ENCODE measurements around the gene AMY1B. TPM values are rescaled to one million over a fixed set of nuclear protein-coding genes. Genes with fewer than 3 reads are reported as not detected.
"Not testable (repeated sequence)": the region's sequence is repeated elsewhere in the genome, so short reads cannot be mapped to it uniquely, and the experiment has no call there.

AMY1B gene
- total and polyA plus RNA-seq, 4 donors, result 0.18 TPM; not detected in 3

DNA sequence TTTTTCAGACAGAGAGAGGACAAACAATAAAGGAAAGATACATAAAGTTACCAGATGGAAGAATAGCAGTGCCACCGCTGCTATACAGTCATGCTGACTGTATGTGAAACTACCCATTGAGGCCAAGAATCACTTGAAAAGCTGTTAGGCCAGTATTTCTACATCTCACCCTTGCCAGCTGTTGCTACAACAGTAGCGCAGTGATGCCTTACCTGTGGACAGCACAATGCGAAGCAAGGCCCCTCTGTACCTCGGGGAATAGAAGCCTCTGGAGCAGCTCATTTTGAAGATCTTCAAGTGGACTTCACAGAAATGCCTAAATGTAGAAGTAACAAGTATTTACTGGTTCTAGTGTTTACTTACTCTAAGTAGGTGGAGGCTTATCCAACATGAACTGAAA lies 4.7 kb upstream of the AMY1B start:
- not testable (repeated sequence) for H3K27ac ChIP-seq (ENCODE audit: low read depth, low read length); H3K9me3 ChIP-seq (ENCODE audit: control insufficient read depth, insufficient read depth, low read length); H3K27me3 ChIP-seq (ENCODE audit: control insufficient read depth, insufficient read depth, low read length); DNase-seq (ENCODE audit: low read depth in 4 of 6, low spot score in 6 of 6); H3K36me3 ChIP-seq (ENCODE audit: control insufficient read depth, insufficient read depth, low read length); H3K4me3 ChIP-seq (ENCODE audit: low read depth, low read length); H3K4me1 ChIP-seq (ENCODE audit: control insufficient read depth, insufficient read depth, low read length)
- WGBS (ENCODE audit: insufficient coverage), result no CpG with 5 or more reads among the region's 4 CpGs

GRCh38 chr1:103697430-103697829 lies 1.4 kb upstream of the AMY1B start:
- not testable (repeated sequence) for H3K4me3 ChIP-seq (ENCODE audit: low read depth, low read length); H3K27ac ChIP-seq (ENCODE audit: low read depth, low read length); H3K36me3 ChIP-seq (ENCODE audit: control insufficient read depth, insufficient read depth, low read length); H3K9me3 ChIP-seq (ENCODE audit: control insufficient read depth, insufficient read depth, low read length); H3K4me1 ChIP-seq (ENCODE audit: control insufficient read depth, insufficient read depth, low read length); H3K27me3 ChIP-seq (ENCODE audit: control insufficient read depth, insufficient read depth, low read length); DNase-seq (ENCODE audit: low read depth in 4 of 6, low spot score in 6 of 6)
- no CpG with 5 or more reads among the region's 6 CpGs for WGBS (ENCODE audit: insufficient coverage)

- no CpG with 5 or more reads among the region's 3 CpGs for WGBS (ENCODE audit: insufficient coverage)
- H3K27ac ChIP-seq (ENCODE audit: low read depth, low read length); H3K9me3 ChIP-seq (ENCODE audit: control insufficient read depth, insufficient read depth, low read length); DNase-seq (ENCODE audit: low read depth in 4 of 6, low spot score in 6 of 6); H3K27me3 ChIP-seq (ENCODE audit: control insufficient read depth, insufficient read depth, low read length); H3K36me3 ChIP-seq (ENCODE audit: control insufficient read depth, insufficient read depth, low read length); H3K4me3 ChIP-seq (ENCODE audit: low read depth, low read length); H3K4me1 ChIP-seq (ENCODE audit: control insufficient read depth, insufficient read depth, low read length): not testable (repeated sequence)
These were observed 19.7 kb downstream of the AMY1B start for GRCh38 chr1:103676335-103676734.

GRCh38 chr1:103655460-103655859 lies 40.5 kb downstream of the AMY1B start, which contains the start of gene AMY1A:
AMY1A (plus strand) TSS chr1:103655760; CDS start chr1:103656331, 571 bp downstream.
- WGBS (ENCODE audit: insufficient coverage), result no CpG with 5 or more reads among the region's 5 CpGs
- H3K4me3 ChIP-seq (ENCODE audit: low read depth, low read length); DNase-seq (ENCODE audit: low read depth in 4 of 6, low spot score in 6 of 6); H3K36me3 ChIP-seq (ENCODE audit: control insufficient read depth, insufficient read depth, low read length); H3K9me3 ChIP-seq (ENCODE audit: control insufficient read depth, insufficient read depth, low read length); H3K27me3 ChIP-seq (ENCODE audit: control insufficient read depth, insufficient read depth, low read length); H3K27ac ChIP-seq (ENCODE audit: low read depth, low read length); H3K4me1 ChIP-seq (ENCODE audit: control insufficient read depth, insufficient read depth, low read length): not testable (repeated sequence)

GRCh38 chr1:103654133-103654532 lies 41.9 kb downstream of the AMY1B start:
- not testable (repeated sequence) for H3K4me3 ChIP-seq (ENCODE audit: low read depth, low read length); H3K9me3 ChIP-seq (ENCODE audit: control insufficient read depth, insufficient read depth, low read length); DNase-seq (ENCODE audit: low read depth in 4 of 6, low spot score in 6 of 6); H3K36me3 ChIP-seq (ENCODE audit: control insufficient read depth, insufficient read depth, low read length); H3K27me3 ChIP-seq (ENCODE audit: control insufficient read depth, insufficient read depth, low read length); H3K27ac ChIP-seq (ENCODE audit: low read depth, low read length); H3K4me1 ChIP-seq (ENCODE audit: control insufficient read depth, insufficient read depth, low read length)
- no CpG with 5 or more reads among the region's 6 CpGs for WGBS (ENCODE audit: insufficient coverage)

DNA sequence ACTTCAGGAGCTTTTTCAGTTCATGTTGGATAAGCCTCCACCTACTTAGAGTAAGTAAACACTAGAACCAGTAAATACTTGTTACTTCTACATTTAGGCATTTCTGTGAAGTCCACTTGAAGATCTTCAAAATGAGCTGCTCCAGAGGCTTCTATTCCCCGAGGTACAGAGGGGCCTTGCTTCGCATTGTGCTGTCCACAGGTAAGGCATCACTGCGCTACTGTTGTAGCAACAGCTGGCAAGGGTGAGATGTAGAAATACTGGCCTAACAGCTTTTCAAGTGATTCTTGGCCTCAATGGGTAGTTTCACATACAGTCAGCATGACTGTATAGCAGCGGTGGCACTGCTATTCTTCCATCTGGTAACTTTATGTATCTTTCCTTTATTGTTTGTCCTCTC lies 45.1 kb downstream of the AMY1B start:
- not testable (repeated sequence) for H3K4me3 ChIP-seq (ENCODE audit: low read depth, low read length); H3K4me1 ChIP-seq (ENCODE audit: control insufficient read depth, insufficient read depth, low read length); H3K27ac ChIP-seq (ENCODE audit: low read depth, low read length); H3K27me3 ChIP-seq (ENCODE audit: control insufficient read depth, insufficient read depth, low read length); DNase-seq (ENCODE audit: low read depth in 4 of 6, low spot score in 6 of 6); H3K36me3 ChIP-seq (ENCODE audit: control insufficient read depth, insufficient read depth, low read length); H3K9me3 ChIP-seq (ENCODE audit: control insufficient read depth, insufficient read depth, low read length)
- no CpG with 5 or more reads among the region's 4 CpGs for WGBS (ENCODE audit: insufficient coverage)

DNA sequence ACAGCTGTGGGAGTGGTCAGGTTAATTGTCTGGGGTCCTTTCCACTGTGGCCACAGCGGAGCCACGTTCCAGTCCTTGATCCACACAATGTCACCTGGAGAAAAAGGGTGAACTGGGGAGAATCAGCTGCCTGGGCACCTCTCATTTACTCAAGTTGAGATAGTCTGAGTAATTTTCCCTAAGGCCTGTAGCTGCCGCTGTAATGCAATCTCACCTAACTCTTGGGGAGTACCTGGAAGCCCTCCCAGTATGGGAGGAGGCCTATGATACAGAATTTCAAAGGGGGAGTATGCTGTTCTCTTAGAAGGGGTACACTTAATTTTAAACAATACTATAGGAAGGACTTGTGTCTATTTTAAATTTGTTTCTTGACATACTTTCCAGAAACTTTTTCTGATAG lies 45.7 kb downstream of the AMY1B start:
- H3K36me3 ChIP-seq (ENCODE audit: control insufficient read depth, insufficient read depth, low read length); H3K4me1 ChIP-seq (ENCODE audit: control insufficient read depth, insufficient read depth, low read length); H3K27me3 ChIP-seq (ENCODE audit: control insufficient read depth, insufficient read depth, low read length); H3K27ac ChIP-seq (ENCODE audit: low read depth, low read length); H3K4me3 ChIP-seq (ENCODE audit: low read depth, low read length); H3K9me3 ChIP-seq (ENCODE audit: control insufficient read depth, insufficient read depth, low read length); DNase-seq (ENCODE audit: low read depth in 4 of 6, low spot score in 6 of 6): not testable (repeated sequence)
- WGBS (ENCODE audit: insufficient coverage), result no CpG with 5 or more reads among the region's 3 CpGs

DNA sequence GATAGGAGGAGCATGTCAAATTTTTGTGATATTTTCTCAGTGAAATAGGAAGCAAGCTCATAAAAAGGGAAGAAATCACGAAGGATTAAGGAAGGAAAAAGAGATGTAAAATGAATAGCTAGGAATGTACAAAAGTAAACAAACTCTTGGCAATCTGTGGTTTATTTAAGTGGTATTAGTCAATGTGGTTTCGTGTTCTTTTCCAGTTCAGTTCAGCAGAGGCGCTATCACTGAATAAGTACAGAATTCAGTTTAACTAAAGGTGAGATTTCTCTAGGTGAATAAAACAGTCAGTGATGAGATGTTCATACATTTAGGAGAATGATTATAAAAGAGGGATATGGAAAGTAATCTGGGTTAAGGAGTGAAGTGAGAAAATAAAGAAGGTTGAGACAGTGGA lies 52.1 kb downstream of the AMY1B start:
- H3K36me3 ChIP-seq (ENCODE audit: control insufficient read depth, insufficient read depth, low read length); H3K27ac ChIP-seq (ENCODE audit: low read depth, low read length); DNase-seq (ENCODE audit: low read depth in 4 of 6, low spot score in 6 of 6); H3K9me3 ChIP-seq (ENCODE audit: control insufficient read depth, insufficient read depth, low read length); H3K4me1 ChIP-seq (ENCODE audit: control insufficient read depth, insufficient read depth, low read length); H3K27me3 ChIP-seq (ENCODE audit: control insufficient read depth, insufficient read depth, low read length); H3K4me3 ChIP-seq (ENCODE audit: low read depth, low read length): not testable (repeated sequence)
- no CpG with 5 or more reads among the region's 3 CpGs for WGBS (ENCODE audit: insufficient coverage)

- WGBS (ENCODE audit: insufficient coverage), result no CpG with 5 or more reads among the region's 3 CpGs
These were observed 54.8 kb downstream of the AMY1B start for GRCh38 chr1:103641194-103641593.

More at GRCh38 chr1:103641194-103641593, 54.8 kb downstream of the AMY1B start:
- H3K36me3 ChIP-seq (ENCODE audit: control insufficient read depth, insufficient read depth, low read length); H3K4me1 ChIP-seq (ENCODE audit: control insufficient read depth, insufficient read depth, low read length); DNase-seq (ENCODE audit: low read depth in 4 of 6, low spot score in 6 of 6); H3K4me3 ChIP-seq (ENCODE audit: low read depth, low read length); H3K9me3 ChIP-seq (ENCODE audit: control insufficient read depth, insufficient read depth, low read length); H3K27me3 ChIP-seq (ENCODE audit: control insufficient read depth, insufficient read depth, low read length); H3K27ac ChIP-seq (ENCODE audit: low read depth, low read length): not testable (repeated sequence)

All from spinal cord (tissue), 10 donors.